ENCODE results near the gene MPPED2.

GRCh38 chr11:30502305-30502704, 83.8 kb downstream of the MPPED2 start:
- TF ChIP-seq GATA2 (IDR thresholded peaks at IDR 0.05; ENCODE audit: low read depth, low read length) = no peak
- no peak for TF ChIP-seq GATA3 (IDR thresholded peaks at IDR 0.05; ENCODE audit: low read depth, low read length)

Data from SH-SY5Y (cell line).